ENCODE data around the gene CCDC120.

Gene CCDC120

DNA sequence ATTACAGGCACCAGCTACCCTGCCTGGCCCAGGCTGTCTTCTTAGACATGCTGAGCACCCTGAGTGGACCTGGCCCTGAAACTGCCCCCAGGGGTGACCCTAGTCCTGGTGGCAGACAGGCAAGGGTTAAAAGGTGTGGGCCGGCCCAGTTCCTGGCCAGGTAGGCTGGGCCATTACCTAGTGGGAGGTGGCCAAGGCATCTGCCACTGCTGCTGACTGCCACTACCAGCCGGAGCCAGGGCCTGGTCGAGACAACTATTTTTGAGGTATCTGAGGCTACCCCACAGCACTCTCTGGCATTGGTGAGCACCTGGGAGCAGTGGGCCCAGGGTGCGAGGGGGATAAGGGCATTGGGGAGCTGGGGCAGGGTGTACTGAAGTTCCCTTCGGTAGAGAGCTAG, at the start of gene CCDC120:
Gene CCDC120 (plus strand): TSS at position 206 of the 400 bp plus-strand sequence. CDS start 3,043 bp downstream, outside the sequence.
- DNase-seq, result no peak

- no peak for DNase-seq
Observed at GRCh38 chrX:49019050-49019449, 39.7 kb upstream of the CCDC120 start.

GRCh38 chrX:49019599-49020249, 39.1 kb upstream of the CCDC120 start:
- DNase-seq, result no peak

DNA sequence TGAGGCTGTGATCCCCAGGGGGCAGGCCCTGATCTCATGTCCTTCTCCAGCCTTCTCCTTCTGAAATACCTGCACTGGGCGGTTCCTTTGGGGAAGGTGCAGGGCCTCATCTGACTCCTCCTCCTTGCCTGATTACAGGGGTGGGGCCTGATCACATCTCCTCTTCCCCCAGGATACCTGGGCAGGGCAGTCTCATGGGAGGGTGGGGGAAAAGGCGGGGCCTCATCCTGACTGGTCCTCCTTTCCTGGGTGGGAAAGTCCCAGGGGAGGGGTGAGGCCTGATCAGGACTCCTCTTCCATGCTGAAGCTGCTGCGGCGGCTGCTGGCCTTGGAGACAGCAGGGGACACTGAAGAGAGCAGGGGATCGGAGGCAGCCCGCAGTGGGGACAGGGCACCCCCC, 28.9 kb upstream of the CCDC120 start:
- no peak for DNase-seq

GRCh38 chrX:49030283-49030682, 28.5 kb upstream of the CCDC120 start:
- DNase-seq, result no peak

GRCh38 chrX:49037883-49038475, 20.8 kb upstream of the CCDC120 start:
- no peak for DNase-seq

GRCh38 chrX:49039598-49040375, 19.0 kb upstream of the CCDC120 start:
- DNase-seq, result peak in 43 of 56 donors; percentile 2 to 70 (median 20)

GRCh38 chrX:49040376-49040955, 18.3 kb upstream of the CCDC120 start:
- DNase-seq, result no peak

GRCh38 chrX:49041744-49042580, 16.8 kb upstream of the CCDC120 start:
- DNase-seq, result peak in 7 of 56 donors; percentile 0 to 40 (median 1)

- DNase-seq, result peak in 5 of 56 donors; percentile 19 to 42 (median 31)
Observed at GRCh38 chrX:49042581-49043219, 16.1 kb upstream of the CCDC120 start.

DNA sequence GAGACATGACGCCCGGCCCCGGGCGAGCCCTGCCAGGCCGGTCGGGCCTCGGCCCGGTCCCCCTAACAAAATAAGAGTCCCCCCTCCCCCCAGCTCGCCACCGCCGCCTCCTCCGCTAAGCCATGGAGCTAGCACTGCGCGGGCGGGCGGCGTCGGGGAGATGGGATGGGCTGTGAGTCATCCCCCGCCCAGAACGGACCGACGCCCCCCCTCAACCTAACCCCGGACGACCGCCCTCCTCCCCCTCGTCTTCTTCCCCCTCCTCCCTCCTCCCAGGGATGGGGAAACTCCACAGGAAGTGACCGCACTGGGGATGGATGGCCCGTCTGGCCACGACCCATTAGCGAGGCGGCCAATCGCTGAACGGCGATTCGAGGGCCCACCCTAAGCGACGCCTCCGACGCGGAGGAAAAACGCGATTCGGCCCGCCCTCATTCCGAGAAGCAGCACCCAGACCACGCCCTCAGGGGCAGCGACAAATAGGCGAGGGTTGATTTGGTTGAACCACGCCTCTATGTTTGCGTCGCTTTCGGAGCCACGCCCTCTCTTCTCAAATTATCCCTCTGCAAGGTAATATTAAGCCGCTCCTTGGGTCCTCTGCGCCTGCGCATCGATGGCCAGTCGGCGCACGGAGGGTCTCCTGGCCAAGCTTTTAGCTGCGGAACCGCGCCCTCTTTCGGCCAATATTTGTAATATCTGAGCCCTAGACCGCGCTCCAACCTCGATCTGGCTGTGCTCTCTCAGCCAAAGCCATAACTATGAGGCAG, 15.4 kb upstream of the CCDC120 start, which contains the start of gene TFE3:
Gene TFE3 (minus strand): TSS at position 138 of the 767 bp plus-strand sequence. CDS start 131 bp downstream, at position 7.
- peak; percentile 37 to 98 (median 93) for DNase-seq

GRCh38 chrX:49043987-49044281, 14.9 kb upstream of the CCDC120 start:
- DNase-seq, result no peak

DNA sequence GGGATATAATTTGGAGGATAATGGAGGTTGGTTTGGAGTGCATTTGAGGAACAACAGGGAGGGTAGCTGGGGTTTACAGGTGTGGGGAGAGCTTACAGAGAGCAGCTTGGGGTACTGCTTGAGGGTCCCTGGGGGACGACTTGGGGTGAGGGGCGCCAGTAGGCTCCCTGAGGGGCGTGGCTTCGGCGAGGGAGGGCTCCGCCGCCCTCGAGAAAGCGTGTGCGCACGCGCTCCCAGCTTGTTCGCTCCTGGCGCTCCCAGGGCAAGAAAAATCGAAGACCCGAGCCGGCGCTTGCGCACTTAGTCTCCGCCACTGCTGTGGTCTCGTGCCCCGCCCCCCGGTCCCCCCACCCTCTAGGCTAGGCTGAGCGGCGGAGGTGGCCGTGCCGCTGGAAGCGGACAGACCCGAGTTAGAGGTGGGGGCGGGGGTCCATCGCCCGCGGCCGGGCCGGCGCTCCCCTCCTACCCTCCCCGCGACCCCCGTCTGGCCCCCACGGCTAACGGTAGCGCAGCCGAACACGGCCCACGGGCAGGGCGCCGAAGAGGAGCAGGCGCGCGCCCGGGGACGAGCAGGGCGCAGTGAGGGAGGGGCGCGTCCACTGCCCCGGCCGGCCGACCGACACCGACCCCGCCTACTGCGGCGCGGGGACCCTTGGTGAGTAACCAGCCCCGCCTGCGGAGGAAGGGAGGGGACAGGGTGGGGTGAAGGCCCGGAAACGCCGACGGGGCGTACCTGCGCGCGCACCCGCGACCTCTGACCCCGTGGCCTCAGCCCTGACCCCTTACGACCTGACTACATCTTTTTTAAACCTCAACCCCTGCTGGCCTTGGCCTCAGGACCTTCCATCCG, 5.4 kb upstream of the CCDC120 start:
- DNase-seq, result peak in 30 of 56 donors; percentile 1 to 44 (median 12)

GRCh38 chrX:49054073-49054762, 4.6 kb upstream of the CCDC120 start:
- no peak for DNase-seq

DNA sequence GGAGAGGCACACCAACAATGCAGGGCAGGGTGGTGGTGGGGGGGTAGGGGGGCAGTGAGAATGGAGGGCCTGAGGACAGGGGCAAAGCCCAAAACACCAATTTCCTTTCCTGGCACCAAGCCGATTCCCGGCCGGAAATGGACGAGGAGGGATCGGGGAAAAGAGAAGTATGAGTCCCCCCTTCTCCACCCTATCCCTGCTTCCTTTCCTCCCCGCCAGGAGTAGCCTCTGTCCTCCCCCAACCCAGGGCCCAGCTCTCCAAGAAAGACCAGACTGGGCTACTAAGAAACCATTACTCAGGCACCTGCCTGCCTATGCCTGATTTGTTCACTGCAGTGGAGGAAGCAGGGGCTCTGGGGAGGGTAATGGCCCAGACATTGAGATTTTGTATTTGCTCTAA, 402 bp downstream of the CCDC120 start:
- no peak for DNase-seq

- no peak for DNase-seq
Observed at GRCh38 chrX:49059681-49060085, 884 bp downstream of the CCDC120 start.

DNA sequence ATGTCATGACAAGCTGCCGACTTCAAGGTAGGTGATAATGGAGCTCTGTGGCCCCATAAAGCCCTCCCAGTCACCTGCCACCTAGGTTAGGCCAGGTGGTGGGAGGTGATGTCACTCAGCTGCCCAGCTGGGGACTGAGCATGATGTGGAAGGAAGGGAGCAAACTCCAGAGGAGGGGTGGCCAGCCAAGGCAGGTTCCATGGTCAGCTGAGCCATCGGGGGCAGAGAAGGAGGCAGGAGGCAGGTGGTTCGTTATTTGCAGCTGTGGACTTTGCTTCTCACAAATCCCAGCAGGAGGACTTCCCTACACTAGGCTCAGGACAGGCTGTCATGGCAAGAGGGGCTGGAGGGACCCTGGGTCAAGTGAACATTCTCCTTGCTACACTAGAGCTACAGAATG, 2.1 kb downstream of the CCDC120 start:
- no peak for DNase-seq

- DNase-seq, result no peak
Observed at GRCh38 chrX:49061490-49061889, 2.7 kb downstream of the CCDC120 start.
